ENCODE data around the gene PLA2G2C.
"Not testable (repeated sequence)": the region's sequence is repeated elsewhere in the genome, so short reads cannot be mapped to it uniquely, and the experiment has no call there.

PLA2G2C gene

GRCh38 chr1:20150969-20151368, 35.3 kb downstream of the PLA2G2C start:
- no peak for DNase-seq

GRCh38 chr1:20150326-20150705, 36.0 kb downstream of the PLA2G2C start:
- no peak for DNase-seq

DNA sequence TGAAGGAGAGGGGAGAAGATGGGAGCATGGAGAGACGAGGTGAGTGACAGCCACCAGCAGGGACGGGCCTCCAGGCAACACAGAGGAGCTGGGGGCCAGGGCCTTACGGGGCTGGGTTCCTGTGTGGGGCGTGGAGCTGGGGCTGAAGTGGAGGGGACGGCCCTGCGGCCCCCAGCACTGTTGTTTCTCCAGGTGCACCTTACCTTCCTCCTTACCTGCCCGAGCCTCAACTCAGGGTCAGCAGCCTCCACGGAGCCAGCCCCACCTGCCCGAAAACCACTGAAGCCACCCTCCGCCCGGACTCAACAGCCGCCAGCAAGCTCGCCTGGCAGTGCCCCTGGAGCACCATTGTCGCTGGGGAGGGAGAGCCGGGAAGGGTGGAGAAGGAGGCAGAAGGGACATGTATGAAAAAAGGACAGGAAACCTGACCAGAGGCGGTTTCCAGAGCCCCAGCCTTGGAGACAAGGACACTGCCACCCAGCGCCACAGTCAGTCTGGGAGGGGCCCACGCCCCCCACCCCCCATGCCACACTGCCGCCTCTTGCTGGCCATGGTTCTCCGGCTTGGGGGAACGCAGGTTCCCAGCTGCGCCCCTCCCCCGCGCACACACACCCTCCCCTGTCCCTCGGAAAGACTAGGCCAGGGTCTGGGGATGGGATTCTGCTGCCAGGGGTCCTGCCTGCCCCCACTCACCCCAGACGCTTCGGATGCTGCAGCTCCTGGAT, 36.6 kb downstream of the PLA2G2C start:
- DNase-seq, result no peak

- no peak for DNase-seq
Observed at GRCh38 chr1:20148571-20149500, 37.5 kb downstream of the PLA2G2C start.

- DNase-seq, result no peak
Observed at GRCh38 chr1:20147846-20148570, 38.3 kb downstream of the PLA2G2C start.

DNA sequence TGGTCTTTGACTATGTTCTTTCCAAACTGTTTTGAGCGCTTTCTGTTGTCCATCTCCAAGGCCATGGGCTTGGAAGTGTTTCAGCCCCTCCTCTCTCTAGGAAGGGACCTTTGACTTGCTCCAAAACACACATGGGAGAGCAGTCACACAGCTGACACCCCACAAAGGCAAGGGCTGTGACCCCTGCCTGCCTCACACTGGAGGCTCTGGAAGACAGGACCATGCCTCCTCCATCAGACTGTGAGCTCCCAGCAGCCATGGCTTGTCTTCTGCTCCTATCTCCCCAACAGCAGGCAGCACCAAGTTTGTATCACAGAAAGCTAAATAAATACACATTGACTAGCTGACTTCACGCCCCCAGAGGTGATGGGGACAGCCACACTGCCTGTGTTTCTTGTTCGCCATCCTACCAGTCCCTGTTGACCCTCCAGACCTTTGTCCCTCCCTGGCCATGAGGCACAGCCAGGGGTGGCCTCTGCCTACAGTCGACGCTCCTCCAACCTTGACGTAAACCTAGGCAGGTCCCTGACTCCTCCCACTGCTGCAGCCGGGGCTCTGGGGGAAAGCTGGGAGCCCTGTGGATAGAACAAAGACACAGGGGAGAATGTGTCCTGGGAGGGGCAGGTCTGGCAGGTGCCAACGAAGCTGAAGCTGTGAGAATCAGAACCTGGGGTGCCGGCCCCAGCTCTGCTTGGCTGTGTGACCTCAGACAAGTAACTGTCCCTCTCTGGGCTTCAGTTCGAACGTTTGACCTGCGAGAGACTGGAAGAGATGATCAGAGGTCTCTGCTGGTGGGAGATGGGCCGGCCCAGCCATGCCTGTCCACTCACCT, 42.4 kb downstream of the PLA2G2C start:
- DNase-seq, result no peak

- DNase-seq, result no peak
Observed at GRCh38 chr1:20143318-20143717, 43.0 kb downstream of the PLA2G2C start.

DNA sequence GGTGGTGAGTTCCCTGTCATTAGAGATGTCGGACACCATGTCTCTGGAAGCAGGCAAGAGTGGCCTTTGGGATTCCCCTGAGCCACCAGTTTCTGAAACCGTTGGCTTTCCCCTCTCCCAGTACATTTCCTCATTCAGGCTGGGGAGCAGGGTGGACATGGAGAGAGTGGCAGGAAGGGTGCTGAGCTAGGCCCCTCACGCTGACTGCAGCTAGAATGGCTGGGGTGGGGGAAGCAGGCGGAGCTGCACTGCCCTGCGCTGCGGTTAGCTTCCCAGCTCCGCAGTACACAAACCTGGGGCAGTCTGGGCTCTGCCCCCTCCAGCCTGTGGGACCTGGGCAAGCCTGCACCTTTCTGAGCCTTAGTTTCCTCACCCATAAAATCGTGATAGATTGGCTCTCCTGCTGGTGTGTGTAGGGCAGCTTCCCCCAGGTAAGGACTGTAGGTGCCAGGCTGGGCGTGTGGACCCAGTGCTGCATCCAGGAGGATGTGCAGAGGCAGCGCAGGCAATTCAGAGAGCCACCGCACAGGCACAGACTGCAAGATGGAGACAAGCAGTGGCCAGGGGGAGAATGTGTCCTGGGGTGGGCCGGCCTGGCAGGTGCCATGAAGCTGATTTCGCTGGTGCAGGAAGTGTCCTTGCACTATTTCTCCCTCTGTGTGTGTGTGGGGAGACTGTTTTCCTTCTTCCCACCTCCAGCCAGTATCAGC, 44.2 kb downstream of the PLA2G2C start:
- DNase-seq, result no peak

DNA sequence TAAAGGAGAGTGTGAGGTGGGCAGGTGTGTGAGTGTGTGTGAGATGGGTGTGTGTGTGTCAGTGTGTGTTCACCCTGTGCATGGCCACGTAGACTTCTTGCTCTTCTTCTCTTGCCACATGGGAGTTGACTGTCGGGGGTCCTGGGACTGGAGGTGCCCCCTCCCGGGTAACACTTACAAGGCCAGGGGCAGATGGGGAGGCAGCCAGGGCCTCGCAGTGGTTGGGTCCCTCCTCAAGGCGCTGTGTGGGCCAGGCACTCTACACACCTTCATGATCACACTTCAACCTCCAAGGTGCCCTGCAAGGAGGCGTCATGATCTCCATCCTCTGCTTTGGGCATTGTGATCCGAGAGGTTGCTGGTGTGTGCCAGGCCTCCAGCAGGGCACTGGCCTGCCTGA, 44.9 kb downstream of the PLA2G2C start:
- DNase-seq, result no peak

GRCh38 chr1:20141001-20141400, 45.3 kb downstream of the PLA2G2C start:
- no peak for DNase-seq

GRCh38 chr1:20139776-20140612, 46.3 kb downstream of the PLA2G2C start:
- DNase-seq, result no peak

DNA sequence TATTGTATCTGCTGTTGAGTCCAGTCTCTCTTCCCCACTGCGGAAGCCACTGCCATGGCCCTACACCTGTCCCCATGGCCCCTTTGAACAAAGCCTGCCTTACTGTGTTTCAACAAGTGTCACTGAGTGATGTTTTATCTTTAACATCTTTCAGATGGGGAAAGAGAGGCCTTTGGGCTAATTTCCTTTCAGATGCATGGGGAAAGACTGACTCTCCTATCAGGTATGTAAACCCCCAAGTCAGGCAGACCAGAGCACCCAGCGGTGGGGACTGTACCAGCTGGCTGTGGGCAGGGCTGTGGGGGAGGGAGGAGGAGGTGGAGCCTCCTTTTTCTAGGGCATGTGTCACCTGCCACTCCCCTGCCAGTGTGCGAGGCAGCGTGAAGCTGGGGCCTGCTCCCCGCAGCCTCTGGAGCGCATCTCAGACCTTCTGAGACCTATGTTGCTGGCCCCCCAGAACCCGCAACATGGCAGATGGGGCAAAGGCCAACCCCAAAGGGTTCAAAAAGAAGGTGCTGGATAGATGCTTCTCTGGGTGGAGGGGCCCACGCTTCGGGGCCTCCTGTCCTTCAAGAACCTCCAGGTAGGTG, 47.3 kb downstream of the PLA2G2C start, which contains the start of gene PLA2G2F:
Gene PLA2G2F (plus strand): TSS at position 363 of the 590 bp plus-strand sequence. CDS start 105 bp downstream, at position 468.
- DNase-seq, result no peak

DNA sequence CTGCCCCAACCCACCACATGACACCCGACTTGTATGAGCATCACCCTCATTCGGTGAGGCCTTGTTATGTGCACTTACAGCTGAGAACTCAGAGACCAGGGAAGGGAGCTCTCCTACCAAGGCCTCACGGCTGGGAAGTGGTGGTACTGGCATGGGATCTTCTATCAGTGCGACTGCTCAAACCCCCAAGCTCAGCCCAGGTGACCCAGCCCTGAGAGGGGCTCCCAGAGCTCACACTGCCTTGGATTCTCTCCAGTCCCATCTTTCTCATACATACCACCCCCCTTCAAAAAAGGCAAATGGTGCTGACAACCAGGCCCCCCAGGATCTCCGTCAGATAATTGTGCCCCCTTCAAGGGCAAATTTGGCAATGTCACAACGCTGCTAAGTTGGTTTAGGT, 48.0 kb downstream of the PLA2G2C start:
- DNase-seq, result no peak

- DNase-seq, result no peak
Observed at GRCh38 chr1:20137604-20138003, 48.7 kb downstream of the PLA2G2C start.

DNA sequence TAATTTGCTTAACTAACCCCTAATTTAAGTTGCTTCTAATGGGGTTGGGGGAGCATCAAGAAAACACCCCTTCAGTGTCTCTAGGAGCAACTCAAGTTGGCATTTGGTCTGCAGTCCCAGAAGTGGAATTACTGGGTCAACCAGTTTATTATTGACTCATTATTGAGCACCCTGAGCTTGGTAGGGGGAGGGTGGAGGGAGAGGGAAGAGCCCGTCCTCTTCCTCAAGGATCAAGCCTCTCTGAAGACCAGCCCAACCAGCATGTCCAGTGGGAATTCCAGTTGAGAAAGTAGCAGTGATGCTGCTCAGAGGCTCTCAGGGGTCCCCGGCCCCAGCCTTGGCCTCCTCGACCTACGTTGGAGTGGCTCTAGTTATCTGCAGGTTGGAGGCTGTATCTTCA, 49.3 kb downstream of the PLA2G2C start:
- no peak for DNase-seq

DNA sequence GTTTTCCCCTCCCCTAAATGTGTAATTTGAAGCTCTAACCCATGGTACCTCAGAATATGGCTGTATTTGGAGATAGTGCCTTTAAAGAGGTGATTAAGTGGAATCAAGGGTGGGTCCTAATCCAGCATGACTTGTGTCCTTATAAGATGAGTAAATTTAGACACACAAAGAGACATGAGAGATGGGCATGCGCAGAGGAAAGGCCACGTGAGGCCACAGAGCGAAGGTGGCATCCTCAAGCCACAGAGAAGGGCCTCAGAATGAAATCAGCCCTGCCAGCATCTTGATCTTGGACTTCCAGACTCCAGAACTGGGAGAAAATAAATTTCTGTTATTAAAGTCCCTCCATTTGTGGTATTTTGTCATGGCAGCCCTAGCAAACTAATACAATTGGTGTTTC, 50.1 kb downstream of the PLA2G2C start:
- DNase-seq, result no peak

- no peak for DNase-seq
Observed at GRCh38 chr1:20134995-20135394, 51.3 kb downstream of the PLA2G2C start.

- not testable (repeated sequence) for DNase-seq
Observed at GRCh38 chr1:20130518-20130917, 55.8 kb downstream of the PLA2G2C start.

DNA sequence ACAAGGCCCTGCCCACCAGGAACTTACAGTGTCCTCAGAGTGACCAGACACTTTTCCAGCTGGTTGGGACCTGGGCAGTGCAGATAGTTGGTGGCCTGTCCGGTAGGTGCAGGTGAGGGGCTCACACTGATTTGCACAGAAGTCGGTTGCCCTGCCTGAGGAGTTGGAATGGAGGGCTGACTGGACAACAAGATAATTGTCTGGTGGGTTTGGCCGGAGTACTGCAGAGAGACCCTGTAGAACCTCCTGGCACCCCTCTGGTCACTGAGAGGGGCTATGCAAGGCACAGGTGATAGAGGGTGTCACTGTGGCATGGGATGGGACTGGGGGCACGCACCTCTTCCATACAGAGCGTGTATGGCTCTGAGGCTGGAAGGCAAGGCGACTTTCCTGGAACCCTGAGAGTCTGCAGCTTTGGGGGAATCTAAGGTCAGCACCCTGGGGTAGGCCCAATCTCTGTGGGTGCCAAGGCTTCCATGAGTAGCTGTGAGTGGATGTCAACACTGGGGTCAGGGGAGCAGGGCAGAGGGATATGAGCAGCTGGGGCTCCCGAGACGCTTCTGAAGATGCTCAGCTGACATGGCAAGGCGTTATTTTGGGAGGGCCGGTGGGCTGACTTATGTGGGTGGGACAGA, 59.4 kb downstream of the PLA2G2C start:
- DNase-seq, result no peak
